ENCODE data around the gene RNF150.

The RNF150 gene

GRCh38 chr4:140851032-140851636, 282.1 kb downstream of the RNF150 start:
- Histone ChIP-seq H3K27ac (no peak overlapping the region), H3K4me3 (no peak overlapping the region)
- DNase-seq (ENCODE audit: low spot score), result no peak
- peak; percentile 55 for TF ChIP-seq CTCF (IDR thresholded peaks at IDR 0.05)

GRCh38 chr4:140849526-140849925, 283.7 kb downstream of the RNF150 start:
- Histone ChIP-seq H3K4me3 (no peak overlapping the region), H3K27ac (no peak overlapping the region)
- DNase-seq (ENCODE audit: low spot score), result no peak
- no peak for TF ChIP-seq CTCF (IDR thresholded peaks at IDR 0.05)

- Histone ChIP-seq H3K4me3 (no peak overlapping the region), H3K27ac (no peak overlapping the region)
- TF ChIP-seq CTCF (IDR thresholded peaks at IDR 0.05), result no peak
- DNase-seq (ENCODE audit: low spot score), result no peak
Observed at GRCh38 chr4:140846736-140847135, 286.5 kb downstream of the RNF150 start.

- H3K4me3 ChIP-seq, result no peak overlapping the region
- DNase-seq (ENCODE audit: low spot score), result no peak
- no peak for TF ChIP-seq CTCF (IDR thresholded peaks at IDR 0.05)
- no peak overlapping the region for H3K27ac ChIP-seq
Observed at GRCh38 chr4:140844061-140844460, 289.2 kb downstream of the RNF150 start.

GRCh38 chr4:140841186-140841585, 292.1 kb downstream of the RNF150 start:
- no peak for TF ChIP-seq CTCF (IDR thresholded peaks at IDR 0.05)

GRCh38 chr4:140839888-140840790, 293.1 kb downstream of the RNF150 start:
- no peak overlapping the region for H3K27ac ChIP-seq
- no peak for TF ChIP-seq CTCF (IDR thresholded peaks at IDR 0.05)
- no peak for DNase-seq (ENCODE audit: low spot score)
- H3K4me3 ChIP-seq, result no peak overlapping the region

More at GRCh38 chr4:140841186-140841585, 292.1 kb downstream of the RNF150 start:
- DNase-seq (ENCODE audit: low spot score), result no peak
- no peak overlapping the region for H3K27ac ChIP-seq
- no peak overlapping the region for H3K4me3 ChIP-seq

Measured in coronary artery (tissue), 2 donors.